SK-N-SH (cell line): ENCODE data around the gene COL8A2. TPM values are rescaled to one million over a fixed set of nuclear protein-coding genes. Genes with fewer than 3 reads are reported as not detected.

Experiments
- CTCF ChIA-PET: fragments of 300-600, 350-600 bp; formaldehyde crosslinking; extraction: SDS; loops from one replicate; lab custom pipeline; 2021; lab: Yijun Ruan, JAX
- POLR2A ChIA-PET: fragments of 350-600 bp; sonication (Branson Sonifier 250); formaldehyde crosslinking; extraction: SDS; loops from one replicate; lab custom pipeline; 2020; ENCODE audit warnings: antibody characterized with exemption, inconsistent platforms; lab: Yijun Ruan, JAX
- DNase-seq: peaks from one replicate; pipeline ENCODE4 v3.0.0; 2012
- H2AFZ ChIP-seq: fragments of 200-600 bp; sonication (generic); 2 replicates; pipeline ENCODE4 v1.8.1; 2016; ENCODE audit warnings: antibody characterized with exemption, mild to moderate bottlenecking, low read depth
- H3F3A ChIP-seq: fragments of 200-600 bp; sonication (generic); replicated peaks from 2 replicates; pipeline ENCODE3; 2016; ENCODE audit warnings: antibody characterized with exemption, mild to moderate bottlenecking; ENCODE audit not compliant: insufficient read depth
- H3K27ac ChIP-seq, 2 experiments: fragments of 200-500 bp in 1 of 2; fragments of 200-600 bp in 1 of 2; sonication (Bioruptor generic) in 1 of 2; sonication (generic), shearing (Covaris generic) in 1 of 2; 2 replicates each; pipeline versions ENCODE4 v1.5.1 to v1.6.1; 2014 to 2016; ENCODE audit warnings: low read depth in 2 of 2, inconsistent platforms in 1 of 2, low read length in 1 of 2, mild to moderate bottlenecking in 1 of 2, mixed read lengths in 1 of 2
- H3K27me3 ChIP-seq: fragments of 200-600 bp; sonication (generic), shearing (Covaris generic); 2 replicates; pipeline ENCODE4 v1.6.1; 2016; ENCODE audit warnings: mixed run types; ENCODE audit not compliant: insufficient read depth
- H3K36me3 ChIP-seq, 2 experiments: fragments of 200-500 bp in 1 of 2; fragments of 200-600 bp in 1 of 2; sonication (Bioruptor generic) in 1 of 2; sonication (generic) in 1 of 2; replicated peaks in 1 of 2; 2 replicates each; pipeline versions ENCODE3 to v1.5.1; 2014 to 2016; ENCODE audit warnings: low read length in 1 of 2, mild to moderate bottlenecking in 1 of 2; ENCODE audit not compliant: insufficient read depth in 2 of 2, control insufficient read depth in 1 of 2
- H3K4me1 ChIP-seq, 2 experiments: fragments of 200-500 bp in 1 of 2; fragments of 200-600 bp in 1 of 2; sonication (Bioruptor generic) in 1 of 2; sonication (generic), shearing (Covaris generic) in 1 of 2; 2 replicates each; pipeline versions ENCODE4 v1.5.1 to v1.6.1; 2014 to 2016; ENCODE audit warnings: low read depth in 1 of 2, low read length in 1 of 2, mixed run types in 1 of 2; ENCODE audit not compliant: insufficient read depth in 2 of 2, control insufficient read depth in 1 of 2
- H3K4me2 ChIP-seq: fragments of 200-600 bp; sonication (generic), shearing (Covaris generic); 2 replicates; pipeline ENCODE4 v1.6.1; 2017; ENCODE audit warnings: mixed run types
- H3K4me3 ChIP-seq, 2 experiments: fragments of 200-500 bp in 1 of 2; fragments of 200-600 bp in 1 of 2; sonication (Bioruptor generic) in 1 of 2; sonication (generic), shearing (Covaris generic) in 1 of 2; 2 replicates each; pipeline versions ENCODE4 v1.5.1 to v1.8.1; 2014 to 2016; ENCODE audit warnings: low read depth in 2 of 2, inconsistent platforms in 1 of 2, low read length in 1 of 2, mild to moderate bottlenecking in 1 of 2, mixed read lengths in 1 of 2, moderate library complexity in 1 of 2
- H3K79me2 ChIP-seq: fragments of 200-600 bp; sonication (generic); 2 replicates; pipeline ENCODE4 v1.8.1; 2017; ENCODE audit warnings: mild to moderate bottlenecking; ENCODE audit not compliant: insufficient read depth
- H3K9ac ChIP-seq: fragments of 200-600 bp; sonication (generic); 2 replicates; pipeline ENCODE4 v1.6.1; 2017; ENCODE audit warnings: mixed run types
- H3K9me2 ChIP-seq: fragments of 200-600 bp; sonication (generic); 2 replicates; pipeline ENCODE4 v1.6.1; 2017; ENCODE audit warnings: mixed run types
- H3K9me3 ChIP-seq: fragments of 200-600 bp; sonication (generic); 2 replicates; pipeline ENCODE4 v1.6.1; 2017; ENCODE audit warnings: mixed run types, mild to moderate bottlenecking, moderate library complexity
- H4K20me1 ChIP-seq: fragments of 200-600 bp; sonication (generic); 2 replicates; pipeline ENCODE4 v1.6.1; 2017; ENCODE audit warnings: mild to moderate bottlenecking, mixed run types; ENCODE audit not compliant: insufficient read depth
- CHD2 ChIP-seq: fragments of 150-350 bp; IDR thresholded peaks from 2 replicates; pipeline ENCODE4 v1.6.1; 2018; ENCODE audit warnings: low read length; ENCODE audit not compliant: partially characterized antibody
- EP300 ChIP-seq, 2 experiments: IDR thresholded peaks; 2 replicates each; pipeline versions ENCODE4 v1.4.0 to v1.6.1; 2012; ENCODE audit warnings: borderline replicate concordance in 1 of 2, low read depth in 1 of 2, low read length in 1 of 2
- FOSL2 ChIP-seq: IDR thresholded peaks from 2 replicates; pipeline ENCODE4 v1.4.0; 2012; ENCODE audit warnings: low read depth, mild to moderate bottlenecking, moderate library complexity, borderline replicate concordance
- FOXJ3 ChIP-seq: sonication (generic); formaldehyde crosslinking; IDR thresholded peaks from 2 replicates; pipeline ENCODE4 v1.5.1; 2020; ENCODE audit warnings: mild to moderate bottlenecking, missing genetic modification reagents
- GATA2 ChIP-seq: sonication (generic); formaldehyde crosslinking; IDR thresholded peaks from 2 replicates; pipeline ENCODE4 v1.5.0; 2020; ENCODE audit warnings: mild to moderate bottlenecking, missing genetic modification reagents
- JUND ChIP-seq: IDR thresholded peaks from 2 replicates; pipeline ENCODE4 v1.4.0; 2012
- NFIC ChIP-seq: IDR thresholded peaks from 2 replicates; pipeline ENCODE4 v1.4.0; 2012; ENCODE audit warnings: borderline replicate concordance
- PBX3 ChIP-seq: IDR thresholded peaks from 2 replicates; pipeline ENCODE4; 2012
- POLR2AphosphoS5 ChIP-seq: IDR thresholded peaks from 2 replicates; pipeline ENCODE4 v1.6.1; 2012; ENCODE audit warnings: low read depth, low read length
- RAD21 ChIP-seq: IDR thresholded peaks from 2 replicates; pipeline ENCODE4 v1.6.1; 2012; ENCODE audit warnings: mild to moderate bottlenecking, low read length
- RFX5 ChIP-seq: IDR thresholded peaks from 2 replicates; pipeline ENCODE4 v1.6.1; 2012; ENCODE audit warnings: mild to moderate bottlenecking, improper control_type of control experiment, low read length
- RXRA ChIP-seq: IDR thresholded peaks from 2 replicates; pipeline ENCODE4 v1.4.0; 2012; ENCODE audit warnings: low read depth, mild to moderate bottlenecking, borderline replicate concordance
- SMC3 ChIP-seq: IDR thresholded peaks from 2 replicates; pipeline ENCODE4 v1.6.1; 2012; ENCODE audit warnings: low read depth, low read length, improper control_type of control experiment
- USF1 ChIP-seq: IDR thresholded peaks from 2 replicates; pipeline ENCODE4 v1.4.0; 2012; ENCODE audit warnings: low read depth, borderline replicate concordance
- USF2 ChIP-seq: fragments of 150-350 bp; IDR thresholded peaks from 2 replicates; pipeline ENCODE4 v1.6.1; 2017; ENCODE audit warnings: antibody characterized with exemption, low read length, low read depth, borderline replicate concordance
- YY1 ChIP-seq: IDR thresholded peaks from 2 replicates; pipeline ENCODE4 v1.4.0; 2012; ENCODE audit warnings: low read depth, mild to moderate bottlenecking
- WGBS: methylation state at CpG from one replicate; pipeline ENCODE4 v1.1.6; 2017; ENCODE audit warnings: low lambda C conversion rate; 5-methylcytosine and 5-hydroxymethylcytosine counted together
- polyA plus RNA-seq, 3 experiments: library from polyadenylated mRNA; depleted of rRNA; stranded (reverse); fragments of >200 nt; gene quantifications; 2 replicates each; pipeline ENCODE4 v1.2.3, GENCODE V29; 2012

COL8A2 gene
- polyA plus RNA-seq, 1 of the 3 experiments (the other 2 are of a cell fraction), result 3.1 TPM

- Histone ChIP-seq H3K4me2 (no peak overlapping the region), H3F3A (peaks cover 10% of the 10 kb centered on the region), H3K79me2 (peaks cover 100% of the 10 kb centered on the region), H3K9me2 (no peaks in the 10 kb centered on the region), H3K27ac (0 out of 4 replicates have a peak overlapping the region, but pooled peaks of 1 of the 2 experiments have one; percentile 5), H3K4me3 (no peak overlapping the region), H3K27me3 (no peaks in the 10 kb centered on the region), H3K9me3 (no peaks in the 10 kb centered on the region), H3K4me1 (peaks cover 38 to 40% of the 10 kb centered on the region in 2 experiments), H3K9ac (no peak overlapping the region), H3K36me3 (peaks cover 11 to 27% of the 10 kb centered on the region in 2 experiments), H4K20me1 (peaks cover 100% of the 10 kb centered on the region), H2AFZ (no peak overlapping the region)
- 78% methylated on average over 1 of the region's 1 CpG for WGBS
- ChIA-PET POLR2A (no interaction called here), CTCF (interaction anchor here (0.8 to 4.8 kb wide), 5 partner anchors 12 to 264 kb away, joined by 3 to 49 read pairs (median 11); partner anchors contain the start of gene TRAPPC3)
- no peak for DNase-seq
- TF ChIP-seq NFIC, result no peak
- TF ChIP-seq SMC3, result no peak
- no peak for TF ChIP-seq RAD21
- no peak for TF ChIP-seq JUND
- no peak for TF ChIP-seq EP300 (IDR thresholded peaks at IDR 0.05; ENCODE audit: borderline replicate concordance in 1 of 2, low read depth in 1 of 2, low read length in 1 of 2)
- no peak for TF ChIP-seq USF2
- no peak for TF ChIP-seq POLR2AphosphoS5
- no peak for TF ChIP-seq GATA2 (CRISPR knock-in tag)
- no peak for TF ChIP-seq FOXJ3 (CRISPR knock-in tag)
- no peak for TF ChIP-seq RFX5
- TF ChIP-seq RXRA, result no peak
- TF ChIP-seq PBX3, result no peak
- TF ChIP-seq USF1, result no peak
- no peak for TF ChIP-seq FOSL2
- no peak for TF ChIP-seq YY1
- no peak for TF ChIP-seq CHD2
Observed at GRCh38 chr1:36162680-36163239, 37.7 kb upstream of the COL8A2 start.
